Parathyroid adenoma (tissue), 2 donors: ENCODE data around the gene OR5K4.

Source experiments
- H2AFZ ChIP-seq: fragments of 300-600 bp; sonication (generic); one replicate; pipeline ENCODE4 v1.7.0; 2017; ENCODE audit warnings: antibody characterized with exemption, mild to moderate bottlenecking
- H3K27ac ChIP-seq: fragments of 300-600 bp; sonication (generic); one replicate; pipeline ENCODE4 v1.7.0; 2017
- H3K27me3 ChIP-seq: fragments of 300-600 bp; sonication (generic); one replicate; pipeline ENCODE4 v1.7.0; 2017; ENCODE audit warnings: low read length; ENCODE audit not compliant: control insufficient read depth, insufficient read depth
- H3K36me3 ChIP-seq: fragments of 300-600 bp; sonication (generic); one replicate; pipeline ENCODE4 v1.7.0; 2017; ENCODE audit warnings: low read length; ENCODE audit not compliant: control insufficient read depth, insufficient read depth
- H3K4me1 ChIP-seq: fragments of 300-600 bp; sonication (generic); one replicate; pipeline ENCODE4 v1.7.0; 2017; ENCODE audit warnings: control low read depth
- H3K4me2 ChIP-seq: fragments of 300-600 bp; sonication (generic); one replicate; pipeline ENCODE4 v1.7.0; 2017; ENCODE audit warnings: low read length
- H3K4me3 ChIP-seq: fragments of 300-600 bp; sonication (generic); one replicate; pipeline ENCODE4 v1.7.0; 2017; ENCODE audit warnings: low read depth, low read length
- H3K79me2 ChIP-seq: fragments of 300-600 bp; sonication (generic); one replicate; pipeline ENCODE4 v1.7.0; 2017; ENCODE audit warnings: control low read depth
- H3K9ac ChIP-seq: fragments of 300-600 bp; sonication (generic); one replicate; pipeline ENCODE4 v1.7.0; 2017; ENCODE audit warnings: mild to moderate bottlenecking
- H3K9me3 ChIP-seq: fragments of 300-600 bp; sonication (generic); one replicate; pipeline ENCODE4 v1.7.0; 2017; ENCODE audit warnings: low read length; ENCODE audit not compliant: control insufficient read depth
- TF ChIP-seq, protein P1 (sequence below): fragments of 300-600 bp; sonication (generic); IDR thresholded peaks from one replicate; pipeline ENCODE4 v1.7.0; 2017; ENCODE audit warnings: antibody characterized with exemption, mild to moderate bottlenecking
- donor health status: primary hyperparathyroidism.

The OR5K4 gene

DNA sequence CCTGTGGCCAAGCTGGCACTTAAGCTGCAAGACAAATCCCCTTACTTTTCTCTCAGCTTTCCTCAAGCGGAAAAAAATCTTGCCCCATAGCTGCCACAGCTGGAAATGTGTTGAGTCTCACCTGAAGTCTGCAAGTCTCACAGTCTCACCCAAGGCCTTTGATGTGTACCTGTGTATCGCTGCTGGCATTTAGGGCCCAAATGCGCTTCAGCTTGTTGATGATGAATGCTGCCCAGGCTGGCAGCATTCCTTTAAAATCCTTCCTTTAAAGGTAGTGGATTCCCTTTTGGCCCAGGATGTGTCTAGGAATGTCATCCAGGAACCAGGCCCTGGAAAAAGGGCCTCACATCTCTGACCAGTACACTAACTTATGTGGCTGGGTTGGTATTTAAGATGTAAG lies 7.0 kb downstream of the OR5K4 start:
- Histone ChIP-seq H3K4me2 (no peak overlapping the region), H3K4me1 (no peaks in the 10 kb centered on the region), H3K9me3 (no peaks in the 10 kb centered on the region), H3K79me2 (no peaks in the 10 kb centered on the region), H3K27me3 (no peaks in the 10 kb centered on the region), H2AFZ (no peak overlapping the region), H3K27ac (no peak overlapping the region), H3K4me3 (no peak overlapping the region), H3K36me3 (no peaks in the 10 kb centered on the region), H3K9ac (no peak overlapping the region)
- TF ChIP-seq, protein P1, sequence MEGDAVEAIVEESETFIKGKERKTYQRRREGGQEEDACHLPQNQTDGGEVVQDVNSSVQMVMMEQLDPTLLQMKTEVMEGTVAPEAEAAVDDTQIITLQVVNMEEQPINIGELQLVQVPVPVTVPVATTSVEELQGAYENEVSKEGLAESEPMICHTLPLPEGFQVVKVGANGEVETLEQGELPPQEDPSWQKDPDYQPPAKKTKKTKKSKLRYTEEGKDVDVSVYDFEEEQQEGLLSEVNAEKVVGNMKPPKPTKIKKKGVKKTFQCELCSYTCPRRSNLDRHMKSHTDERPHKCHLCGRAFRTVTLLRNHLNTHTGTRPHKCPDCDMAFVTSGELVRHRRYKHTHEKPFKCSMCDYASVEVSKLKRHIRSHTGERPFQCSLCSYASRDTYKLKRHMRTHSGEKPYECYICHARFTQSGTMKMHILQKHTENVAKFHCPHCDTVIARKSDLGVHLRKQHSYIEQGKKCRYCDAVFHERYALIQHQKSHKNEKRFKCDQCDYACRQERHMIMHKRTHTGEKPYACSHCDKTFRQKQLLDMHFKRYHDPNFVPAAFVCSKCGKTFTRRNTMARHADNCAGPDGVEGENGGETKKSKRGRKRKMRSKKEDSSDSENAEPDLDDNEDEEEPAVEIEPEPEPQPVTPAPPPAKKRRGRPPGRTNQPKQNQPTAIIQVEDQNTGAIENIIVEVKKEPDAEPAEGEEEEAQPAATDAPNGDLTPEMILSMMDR, result no peak

DNA sequence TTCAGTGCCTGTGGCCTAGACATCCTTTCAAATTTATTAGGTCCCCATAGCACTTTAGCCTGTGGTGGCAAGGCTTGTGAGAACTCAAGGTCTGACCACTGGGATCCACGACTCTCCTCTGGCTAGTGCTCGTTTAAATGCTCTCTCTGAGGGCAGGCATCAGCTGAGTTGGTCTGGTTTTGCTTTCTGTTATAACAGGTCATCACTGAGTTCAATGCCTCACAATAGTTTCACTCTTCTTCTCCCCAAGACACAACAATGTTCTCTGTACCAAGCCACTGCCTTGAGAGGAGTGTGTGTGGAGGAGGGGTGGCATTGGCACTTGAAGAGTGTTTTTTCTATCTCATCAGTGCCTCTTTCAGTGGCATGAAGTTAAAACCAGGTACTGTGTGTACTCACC lies 7.6 kb downstream of the OR5K4 start:
- Histone ChIP-seq H3K4me2 (no peak overlapping the region), H3K27ac (no peak overlapping the region), H3K4me3 (no peak overlapping the region), H3K36me3 (no peaks in the 10 kb centered on the region), H3K9ac (no peak overlapping the region), H2AFZ (no peak overlapping the region), H3K9me3 (no peaks in the 10 kb centered on the region), H3K79me2 (no peaks in the 10 kb centered on the region), H3K4me1 (no peaks in the 10 kb centered on the region), H3K27me3 (no peaks in the 10 kb centered on the region)
- TF ChIP-seq, protein P1, result no peak

DNA sequence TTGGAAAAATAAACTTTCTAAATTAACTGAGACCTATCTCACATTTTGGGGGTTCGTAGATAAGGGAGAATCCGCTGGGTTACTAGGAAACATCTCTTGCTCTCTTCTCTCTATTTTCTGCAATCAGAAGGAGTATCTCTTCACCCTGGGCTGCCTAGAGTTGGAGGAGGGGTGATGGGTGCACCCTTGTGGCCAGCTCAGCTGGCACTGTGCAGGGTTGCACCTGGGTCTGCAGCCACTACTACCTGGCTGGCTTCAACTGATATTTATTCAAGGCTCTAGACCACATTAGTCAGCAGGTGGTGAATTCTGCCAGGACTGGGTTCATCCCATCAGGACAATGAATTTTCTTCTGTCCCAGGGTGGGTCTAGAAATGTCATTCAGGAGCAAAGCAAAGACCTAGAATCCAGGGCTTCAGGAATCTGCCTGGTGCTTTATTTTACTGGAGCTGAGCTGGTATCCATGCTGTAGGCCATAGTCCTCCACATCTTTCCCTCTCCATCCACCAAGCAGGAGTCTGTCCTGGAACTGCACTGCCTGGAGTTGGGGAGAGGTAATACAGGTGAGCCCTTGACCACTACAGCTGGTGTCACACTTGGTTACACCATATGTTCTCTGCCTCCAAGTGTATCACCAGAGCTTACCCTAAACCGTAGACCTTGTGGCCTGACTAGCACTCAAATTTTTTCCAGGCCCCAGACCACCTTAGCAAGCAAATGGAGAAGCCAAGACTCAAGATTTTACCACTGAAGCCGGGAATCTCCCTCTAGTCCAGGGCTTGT lies 14.0 kb downstream of the OR5K4 start:
- H3K9ac ChIP-seq, result no peak overlapping the region
- TF ChIP-seq, protein P1, result no peak

DNA sequence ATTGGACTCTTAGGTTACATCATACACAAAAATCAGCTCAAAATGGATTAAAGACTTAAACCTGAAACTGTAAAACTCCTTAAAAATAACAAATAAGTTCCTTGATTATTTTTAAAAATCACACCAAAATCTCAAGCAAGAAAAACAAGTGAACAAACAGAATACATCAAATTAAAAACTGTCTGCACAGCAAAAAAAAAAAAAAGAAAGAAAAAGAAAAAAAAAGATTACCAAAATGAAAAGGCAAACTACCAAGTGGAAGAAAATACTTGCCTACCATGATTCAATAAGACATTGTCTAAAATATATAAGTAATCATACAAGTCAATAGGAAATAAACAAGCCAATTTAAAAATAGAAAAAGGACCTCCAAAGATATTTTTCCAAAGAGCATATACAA lies 17.5 kb downstream of the OR5K4 start:
- Histone ChIP-seq H3K27ac (no peak overlapping the region), H3K36me3 (no peaks in the 10 kb centered on the region)

More for the DNA sequence above, 14.0 kb downstream of the OR5K4 start:
- Histone ChIP-seq H3K36me3 (no peaks in the 10 kb centered on the region), H3K27ac (no peak overlapping the region), H3K79me2 (no peaks in the 10 kb centered on the region), H3K4me2 (no peak overlapping the region), H3K27me3 (no peaks in the 10 kb centered on the region), H3K9me3 (no peaks in the 10 kb centered on the region), H3K4me1 (no peaks in the 10 kb centered on the region), H3K4me3 (no peak overlapping the region), H2AFZ (no peak overlapping the region)

More for the DNA sequence above, 17.5 kb downstream of the OR5K4 start:
- H3K9me3 ChIP-seq, result no peaks in the 10 kb centered on the region
- H2AFZ ChIP-seq, result no peak overlapping the region
- H3K79me2 ChIP-seq, result no peaks in the 10 kb centered on the region
- no peaks in the 10 kb centered on the region for H3K27me3 ChIP-seq
- H3K4me2 ChIP-seq, result no peak overlapping the region
- H3K9ac ChIP-seq, result no peak overlapping the region
- TF ChIP-seq, protein P1, result no peak
- no peaks in the 10 kb centered on the region for H3K4me1 ChIP-seq
- no peak overlapping the region for H3K4me3 ChIP-seq
